ENCODE data around the gene CLDN6.

DNA sequence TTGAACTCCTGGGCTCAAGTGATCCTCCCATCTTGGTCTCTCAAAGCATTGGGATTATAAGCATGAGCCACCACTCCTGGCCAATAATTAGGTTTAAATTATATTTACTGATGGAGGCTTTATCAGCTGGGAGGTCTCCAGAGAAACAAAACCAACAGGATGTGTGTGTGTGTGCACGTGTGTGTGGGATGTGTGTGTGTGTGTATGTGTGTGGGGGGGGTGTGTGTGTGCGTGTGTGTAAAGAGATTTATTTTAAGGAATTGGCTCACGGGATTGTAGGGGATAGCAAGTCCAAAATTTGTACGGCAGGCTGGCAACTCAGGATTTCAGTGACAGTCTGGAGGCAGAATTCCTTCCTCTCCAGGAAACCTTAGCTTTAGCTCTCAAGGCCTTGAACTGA, 33.0 kb upstream of the CLDN6 start:
- TF ChIP-seq, protein P1, sequence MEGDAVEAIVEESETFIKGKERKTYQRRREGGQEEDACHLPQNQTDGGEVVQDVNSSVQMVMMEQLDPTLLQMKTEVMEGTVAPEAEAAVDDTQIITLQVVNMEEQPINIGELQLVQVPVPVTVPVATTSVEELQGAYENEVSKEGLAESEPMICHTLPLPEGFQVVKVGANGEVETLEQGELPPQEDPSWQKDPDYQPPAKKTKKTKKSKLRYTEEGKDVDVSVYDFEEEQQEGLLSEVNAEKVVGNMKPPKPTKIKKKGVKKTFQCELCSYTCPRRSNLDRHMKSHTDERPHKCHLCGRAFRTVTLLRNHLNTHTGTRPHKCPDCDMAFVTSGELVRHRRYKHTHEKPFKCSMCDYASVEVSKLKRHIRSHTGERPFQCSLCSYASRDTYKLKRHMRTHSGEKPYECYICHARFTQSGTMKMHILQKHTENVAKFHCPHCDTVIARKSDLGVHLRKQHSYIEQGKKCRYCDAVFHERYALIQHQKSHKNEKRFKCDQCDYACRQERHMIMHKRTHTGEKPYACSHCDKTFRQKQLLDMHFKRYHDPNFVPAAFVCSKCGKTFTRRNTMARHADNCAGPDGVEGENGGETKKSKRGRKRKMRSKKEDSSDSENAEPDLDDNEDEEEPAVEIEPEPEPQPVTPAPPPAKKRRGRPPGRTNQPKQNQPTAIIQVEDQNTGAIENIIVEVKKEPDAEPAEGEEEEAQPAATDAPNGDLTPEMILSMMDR (IDR thresholded peaks at IDR 0.05), result no peak
- TF ChIP-seq POLR2A (IDR thresholded peaks at IDR 0.05), result no peak

Data from vagina (tissue), 2 donors.